Fibroblast of skin of abdomen (primary cell): ENCODE measurements around the gene CAPG.

Source experiments
- DNase-seq: peaks from one replicate; pipeline ENCODE4 v3.0.0-alpha.2; 2013

The CAPG gene

GRCh38 chr2:85438201-85439024, 28.2 kb upstream of the CAPG start:
- DNase-seq, result no peak

- peak; percentile 74 for DNase-seq
Observed at GRCh38 chr2:85437488-85438200, 27.5 kb upstream of the CAPG start.

GRCh38 chr2:85436836-85437487, 26.8 kb upstream of the CAPG start:
- DNase-seq, result no peak

- DNase-seq, result no peak
Observed at GRCh38 chr2:85435981-85436835, 26.0 kb upstream of the CAPG start.

GRCh38 chr2:85435220-85435958, 25.2 kb upstream of the CAPG start:
- DNase-seq, result no peak

GRCh38 chr2:85434696-85435095, 24.5 kb upstream of the CAPG start:
- no peak for DNase-seq

DNA sequence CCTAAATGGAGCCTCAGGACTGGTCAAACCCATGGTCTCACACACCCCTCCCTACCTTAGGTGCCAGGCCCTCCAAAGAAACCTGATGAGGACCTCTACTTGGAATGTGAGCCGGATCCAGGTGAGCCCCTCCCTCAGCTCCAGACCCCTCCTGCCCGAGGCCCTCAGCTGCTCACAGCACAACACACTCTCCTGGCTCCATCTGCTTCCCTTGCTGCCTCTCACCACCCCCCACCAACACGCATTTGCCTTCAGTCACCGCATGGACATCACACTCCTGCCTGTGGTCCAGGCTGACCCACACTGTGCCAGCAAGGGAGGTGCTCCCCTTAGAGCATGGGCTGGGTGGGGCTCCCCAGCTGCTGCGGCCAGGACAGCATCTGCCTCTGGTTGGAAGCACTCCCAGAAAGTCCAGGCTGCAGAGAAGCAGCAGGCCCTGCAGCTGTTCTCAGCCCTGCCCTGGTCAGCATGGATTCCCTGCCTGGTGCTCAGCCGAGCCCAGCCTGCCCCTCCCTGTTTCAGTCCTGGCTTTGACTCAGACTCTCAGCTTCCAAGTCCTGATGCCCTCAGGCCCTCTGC, 23.4 kb upstream of the CAPG start:
- DNase-seq, result peak; percentile 83

DNA sequence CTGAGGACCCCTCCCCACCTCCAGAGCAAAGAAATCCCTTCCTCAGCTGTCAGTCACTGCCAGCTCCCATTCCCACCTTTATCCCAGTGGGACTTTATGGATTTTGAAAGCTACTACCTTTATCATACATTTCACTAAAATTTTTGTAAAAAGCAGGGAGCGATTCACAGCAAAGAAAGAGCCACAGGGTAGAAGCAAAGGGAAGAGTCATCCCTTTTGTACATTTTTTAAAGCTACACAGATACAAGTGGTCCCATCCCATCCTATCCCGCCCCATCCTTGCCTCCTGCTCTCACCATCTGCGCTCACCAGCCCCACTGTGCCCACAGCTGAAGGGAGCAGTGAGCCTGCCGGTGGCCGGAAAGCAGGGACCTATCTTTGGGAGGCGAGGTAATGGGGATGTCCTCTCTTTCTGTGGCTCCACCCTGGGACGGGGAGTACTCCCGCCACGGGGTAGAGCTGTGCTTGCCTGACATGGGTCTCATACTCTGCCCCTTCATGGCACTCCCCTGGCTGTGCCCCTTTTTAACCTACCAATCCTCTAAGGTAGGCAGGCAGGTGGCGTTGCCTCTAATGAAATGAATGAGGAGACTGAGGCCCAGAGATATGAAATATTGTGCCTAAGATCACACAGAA, 21.5 kb upstream of the CAPG start:
- no peak for DNase-seq

GRCh38 chr2:85430752-85431569, 20.8 kb upstream of the CAPG start:
- DNase-seq, result peak; percentile 48

DNA sequence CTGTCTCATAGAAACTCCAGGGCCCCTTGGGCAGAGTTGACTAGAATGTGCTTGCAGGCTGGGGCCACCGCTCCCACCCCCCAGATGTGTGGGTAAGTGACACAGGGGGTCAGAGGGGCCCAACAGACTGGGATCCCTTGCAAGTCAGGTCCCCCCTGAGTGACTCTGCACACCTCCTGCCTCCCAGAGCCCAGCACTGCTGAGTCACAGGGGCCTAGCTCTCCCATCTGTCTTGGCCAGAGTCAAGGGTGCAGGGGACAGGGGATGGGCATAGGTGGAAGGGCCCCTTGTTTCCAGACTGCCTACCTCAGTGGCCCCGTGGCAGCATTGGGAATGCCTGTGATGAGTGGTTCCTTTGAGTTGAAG, 19.7 kb upstream of the CAPG start:
- DNase-seq, result no peak

DNA sequence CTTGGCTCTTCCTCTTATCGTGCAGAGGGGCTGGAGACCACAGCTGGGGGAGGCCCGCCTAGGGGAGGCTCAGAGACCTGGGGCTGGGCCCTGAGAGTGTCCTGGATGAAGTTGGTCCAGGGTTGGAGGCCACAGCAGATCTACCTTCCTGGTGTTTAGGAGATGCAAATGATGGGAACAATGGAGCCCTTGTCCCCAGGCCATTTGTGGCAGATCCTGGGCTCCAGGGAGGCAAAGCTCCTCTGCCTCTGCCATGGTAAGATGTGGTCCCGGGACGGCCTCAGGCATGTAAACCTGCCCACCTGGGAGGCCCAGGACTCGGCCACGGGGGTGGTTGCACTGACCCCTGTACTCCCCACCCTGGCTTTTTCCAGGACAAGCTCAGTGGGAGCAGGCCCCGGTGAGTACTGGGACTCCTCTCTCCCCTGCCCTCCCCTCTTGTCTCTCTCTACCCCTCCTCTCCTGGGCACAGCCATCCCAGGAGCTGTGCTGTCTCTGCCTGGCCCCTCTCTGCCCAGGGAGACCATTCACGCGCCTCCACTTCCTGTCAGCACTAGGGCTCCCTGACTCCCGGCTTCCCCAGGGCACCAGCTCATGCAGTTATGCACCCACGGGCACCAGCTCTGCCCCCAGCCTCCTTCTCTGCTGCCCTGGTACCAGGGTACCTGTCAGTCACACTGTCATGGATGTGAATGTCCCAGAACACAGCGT, 19.2 kb upstream of the CAPG start:
- DNase-seq, result no peak

- DNase-seq, result no peak
Observed at GRCh38 chr2:85428343-85428881, 18.2 kb upstream of the CAPG start.

GRCh38 chr2:85427300-85427835, 17.2 kb upstream of the CAPG start:
- DNase-seq, result no peak

DNA sequence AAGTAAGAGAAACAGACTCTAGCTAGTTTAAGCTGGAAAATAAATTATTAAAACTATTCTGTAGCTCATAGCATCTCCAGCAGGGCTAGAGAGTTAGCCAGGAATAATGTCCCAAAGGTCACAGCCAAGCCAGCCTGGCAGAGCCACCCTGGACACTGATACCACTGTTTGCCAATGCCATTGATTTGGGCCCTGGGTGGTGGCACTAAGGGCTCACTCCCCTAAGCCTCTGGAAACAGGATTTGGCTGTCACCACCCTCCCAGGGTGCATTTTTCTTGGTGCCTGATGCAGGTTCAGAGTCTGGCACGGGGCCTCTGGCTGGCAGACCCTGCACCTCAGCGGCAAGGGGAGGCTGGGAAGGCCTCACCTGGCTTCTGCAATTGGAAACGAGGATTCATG, 15.4 kb upstream of the CAPG start:
- no peak for DNase-seq

DNA sequence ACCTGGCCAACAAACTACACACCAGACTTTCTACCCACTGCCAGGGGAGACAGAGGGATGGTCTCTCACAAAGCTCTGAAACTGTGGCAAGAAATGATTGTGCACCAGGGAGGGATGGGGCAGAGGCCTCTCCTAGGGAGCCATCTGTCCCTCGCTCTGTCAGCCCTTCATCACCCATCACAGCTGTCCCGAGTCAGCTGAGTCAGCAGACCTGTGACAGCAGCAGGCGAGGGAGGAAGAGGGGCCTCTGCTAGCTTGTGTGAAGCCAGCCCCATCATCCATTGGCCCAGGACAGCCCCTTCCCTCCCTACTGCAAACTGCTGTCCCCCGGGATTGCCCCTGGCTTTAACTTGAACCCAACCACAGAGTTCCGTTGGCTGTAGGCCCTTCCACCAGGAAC, 13.4 kb upstream of the CAPG start:
- DNase-seq, result no peak

DNA sequence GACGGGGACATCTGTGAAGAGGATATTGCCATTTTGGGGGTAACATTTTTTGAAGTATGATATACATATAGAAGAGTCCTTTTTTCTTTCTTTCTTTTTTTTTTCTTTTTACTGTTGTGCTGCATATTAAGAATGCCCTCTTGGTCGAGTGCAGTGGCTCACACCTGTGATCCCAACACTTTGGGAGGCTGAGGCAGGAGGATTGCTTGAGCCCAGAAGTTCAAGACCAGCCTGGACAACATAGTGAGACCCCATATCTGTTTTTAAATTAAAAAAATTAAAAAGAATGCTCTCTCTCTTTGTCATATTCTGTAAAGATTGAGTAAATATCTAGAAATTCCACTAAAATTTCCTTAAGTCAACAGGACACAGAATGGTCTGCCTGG, 11.9 kb upstream of the CAPG start:
- no peak for DNase-seq

DNA sequence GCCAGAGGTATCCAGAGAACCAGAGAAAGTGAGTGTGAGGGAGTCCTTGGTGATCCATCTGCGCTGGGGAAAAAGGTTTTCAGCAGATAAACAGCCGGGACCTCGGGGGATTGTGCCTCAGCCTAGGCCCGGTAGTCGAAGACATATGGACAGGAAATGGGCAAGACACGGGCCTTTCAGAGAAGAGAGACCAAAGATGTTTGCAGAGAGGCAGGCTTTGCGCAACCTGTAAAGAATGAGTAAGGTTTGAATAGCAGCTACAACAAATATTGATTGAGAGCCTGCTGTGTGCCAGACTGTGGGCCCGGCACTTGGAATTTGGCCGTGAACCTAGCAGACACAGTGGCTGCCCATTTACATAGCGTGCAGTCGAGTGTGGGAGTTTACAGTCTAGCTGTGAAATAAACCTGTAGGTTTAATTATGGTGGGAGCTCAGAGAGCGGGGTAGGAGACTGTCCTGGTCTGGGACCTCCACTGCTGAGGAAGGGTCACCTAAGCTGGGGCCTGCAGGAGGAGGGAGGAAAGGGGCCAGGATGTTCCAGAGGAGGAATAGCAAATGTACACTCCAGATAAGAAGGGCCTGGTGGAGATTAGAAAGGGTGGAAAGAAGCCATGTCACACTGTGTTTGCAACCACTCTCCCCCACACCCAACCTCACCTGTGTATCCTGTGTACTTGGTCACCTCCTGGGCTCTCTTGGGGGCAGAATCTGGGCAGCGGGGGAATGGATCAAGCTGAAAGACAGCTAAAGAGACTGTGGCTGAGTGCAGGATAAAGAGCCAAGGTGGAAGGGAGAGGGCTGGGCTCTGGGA, 11.3 kb upstream of the CAPG start:
- peak; percentile 69 for DNase-seq
